Heart left ventricle (tissue), 16 donors: ENCODE results near the gene DNER. TPM values are rescaled to one million over a fixed set of nuclear protein-coding genes. Genes with fewer than 3 reads are reported as not detected.
"Not testable (repeated sequence)": the region's sequence is repeated elsewhere in the genome, so short reads cannot be mapped to it uniquely, and the experiment has no call there.

ENCODE experiments used
- ATAC-seq, 4 donors: fragments of 200-7000 bp; cut with Tn5 transposase; one replicate each; pipeline ENCODE4 v1.9.1; 2020 to 2022; ENCODE audit warnings: moderate library complexity in 4 of 4, mild to moderate bottlenecking in 3 of 4, moderate number of reproducible peaks in 1 of 4
- DNase-seq, 5 donors: peaks; one replicate each; pipeline ENCODE4 v3.0.0-alpha.2; 2020
- H3K27ac ChIP-seq, 12 donors: fragments of 200-600 bp; sonication (generic) in 4 of 12; one replicate each; pipeline versions ENCODE4 v1.5.0 to v1.8.0; 2016 to 2022; ENCODE audit warnings: mild to moderate bottlenecking in 2 of 12
- H3K27me3 ChIP-seq, 9 donors: fragments of 200-600 bp; sonication (generic) in 2 of 9; one replicate each; pipeline versions ENCODE4 v1.5.1 to v1.8.0; 2016 to 2022; ENCODE audit warnings: mild to moderate bottlenecking in 3 of 9
- H3K36me3 ChIP-seq, 9 donors: fragments of 200-600 bp; sonication (generic) in 2 of 9; one replicate each; pipeline versions ENCODE4 v1.5.0 to v1.8.0; 2018 to 2022; ENCODE audit warnings: mild to moderate bottlenecking in 2 of 9
- H3K4me1 ChIP-seq, 12 donors: fragments of 200-600 bp; sonication (generic) in 4 of 12; one replicate each; pipeline versions ENCODE4 v1.5.0 to v1.8.0; 2016 to 2022; ENCODE audit warnings: mild to moderate bottlenecking in 3 of 12
- H3K4me3 ChIP-seq, 12 donors: fragments of 200-600 bp; sonication (generic) in 4 of 12; one replicate each; pipeline versions ENCODE4 v1.5.0 to v1.8.0; 2017 to 2022; ENCODE audit warnings: mild to moderate bottlenecking in 9 of 12, moderate library complexity in 4 of 12
- H3K9me3 ChIP-seq, 12 donors: fragments of 200-600 bp; sonication (generic) in 4 of 12; one replicate each; pipeline versions ENCODE4 v1.5.0 to v1.8.0; 2016 to 2022; ENCODE audit warnings: mild to moderate bottlenecking in 1 of 12
- POLR2A ChIP-seq, 2 donors: fragments of 450-650 bp; IDR thresholded peaks; one replicate each; pipeline ENCODE4 v1.6.1; 2017; ENCODE audit warnings: antibody characterized with exemption in 2 of 2, mild to moderate bottlenecking in 2 of 2, moderate library complexity in 2 of 2
- WGBS, 4 donors: extraction: QIAGEN DNeasy Blood & Tissue Kit in 2 of 4; methylation state at CpG; one replicate each; pipeline versions ENCODE4 v1.1.5 to v1.1.7; 2013 to 2018; 5-methylcytosine and 5-hydroxymethylcytosine counted together
- intact Hi-C, 10 donors: fragments of 100-400 bp; cut with DNase I; formaldehyde crosslinking; loops; one replicate each; pipeline versions ENCODE4 v1.11.1 to v1.14.2; 2022
- polyA plus RNA-seq, 2 donors: library from polyadenylated mRNA; stranded (reverse); fragments of 200-250 nt; gene quantifications; one replicate each; pipeline ENCODE4 v1.2.3, GENCODE V29; 2013
- total RNA-seq, 9 donors: library from RNA; depleted of rRNA in 2 of 9; stranded (reverse); fragments of >200 nt in 2 of 9; fragmentation: NEBNext Ultra II Directional in 3 of 9; extraction: Animal tissue kit (Norgen Biotek cat#: 25700) in 3 of 9; gene quantifications; one replicate each; pipeline versions ENCODE4 v1.1.0 to v1.2.4, GENCODE V29; 2016 to 2023
- TF ChIP-seq, protein P1 (sequence below), 12 donors: fragments of 200-600 bp; sonication (generic) in 4 of 12; IDR thresholded peaks; one replicate each; pipeline versions ENCODE4 v1.5.0 to v1.8.0; 2018 to 2022; ENCODE audit warnings: antibody characterized with exemption in 12 of 12, mild to moderate bottlenecking in 5 of 12
- donor health status: ischemic (EF 13 %, LVEDD 7.1; RV severe dilation, severe dysfunction).
- donor health status: healthy with polysubstance abuse.
- donor health status: DM: no; HTN: yes; CAD: no.
- donor health status: DM: no; HTN: no; CAD: no.
- donor health status: ischemic (EF 25% LVEDD 6.9; RV normal size, moderate dysfunction).
- donor health status: ischemic (EF 25% LVEDD 5.7; RV mildly dilated, moderate dysfunction).
- donor health status: healthy.
- donor health status: DM: yes; HTN: yes; CAD: no.
- donor health status: ischemic (EF 35%, LVEDD 5.7; RV mildly dilated, moderate dysfunction).
- donor health status: nonischemic (EF 11% LVEDD 7.7; RV severe dilation, severe dysfunction).
- donor health status: DM: yes; HTN: yes; CAD: no.
- donor health status: PGD.
- donor health status: ischemic (EF 29% LVEDD 5.4; RV normal size, mild dysfunction).
- donor health status: nonischemic (EF 23%, LVEDD 6.1; RV moderate dilation, normal function).

The DNER gene
- total and polyA plus RNA-seq, 11 donors = 0.19 to 3.3 (median 0.82) TPM

GRCh38 chr2:229380101-229380625 lies 334.2 kb downstream of the DNER start:
- intact Hi-C loops = loop anchor here in 1 of 10 donors (1.0 kb wide), 1 partner anchor 8 kb away; no protein-coding TSS in a partner anchor
- Histone ChIP-seq H3K36me3 (no peaks in the 10 kb centered on the region), H3K27me3 (no peaks in the 10 kb centered on the region), H3K9me3 (peaks cover 0 to 19% (median 4%) of the 10 kb centered on the region in 12 donors), H3K4me1 (no peaks in the 10 kb centered on the region), H3K27ac (no peak overlapping the region), H3K4me3 (no peak overlapping the region)
- no peak for DNase-seq
- ATAC-seq = no peak
- WGBS, 4 donors = 86 to 89% (median 87%) methylated on average over 5 of the region's 5 CpGs
- TF ChIP-seq, protein P1, sequence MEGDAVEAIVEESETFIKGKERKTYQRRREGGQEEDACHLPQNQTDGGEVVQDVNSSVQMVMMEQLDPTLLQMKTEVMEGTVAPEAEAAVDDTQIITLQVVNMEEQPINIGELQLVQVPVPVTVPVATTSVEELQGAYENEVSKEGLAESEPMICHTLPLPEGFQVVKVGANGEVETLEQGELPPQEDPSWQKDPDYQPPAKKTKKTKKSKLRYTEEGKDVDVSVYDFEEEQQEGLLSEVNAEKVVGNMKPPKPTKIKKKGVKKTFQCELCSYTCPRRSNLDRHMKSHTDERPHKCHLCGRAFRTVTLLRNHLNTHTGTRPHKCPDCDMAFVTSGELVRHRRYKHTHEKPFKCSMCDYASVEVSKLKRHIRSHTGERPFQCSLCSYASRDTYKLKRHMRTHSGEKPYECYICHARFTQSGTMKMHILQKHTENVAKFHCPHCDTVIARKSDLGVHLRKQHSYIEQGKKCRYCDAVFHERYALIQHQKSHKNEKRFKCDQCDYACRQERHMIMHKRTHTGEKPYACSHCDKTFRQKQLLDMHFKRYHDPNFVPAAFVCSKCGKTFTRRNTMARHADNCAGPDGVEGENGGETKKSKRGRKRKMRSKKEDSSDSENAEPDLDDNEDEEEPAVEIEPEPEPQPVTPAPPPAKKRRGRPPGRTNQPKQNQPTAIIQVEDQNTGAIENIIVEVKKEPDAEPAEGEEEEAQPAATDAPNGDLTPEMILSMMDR (IDR thresholded peaks at IDR 0.05) = no peak
- no peak for TF ChIP-seq POLR2A (IDR thresholded peaks at IDR 0.05)

DNA sequence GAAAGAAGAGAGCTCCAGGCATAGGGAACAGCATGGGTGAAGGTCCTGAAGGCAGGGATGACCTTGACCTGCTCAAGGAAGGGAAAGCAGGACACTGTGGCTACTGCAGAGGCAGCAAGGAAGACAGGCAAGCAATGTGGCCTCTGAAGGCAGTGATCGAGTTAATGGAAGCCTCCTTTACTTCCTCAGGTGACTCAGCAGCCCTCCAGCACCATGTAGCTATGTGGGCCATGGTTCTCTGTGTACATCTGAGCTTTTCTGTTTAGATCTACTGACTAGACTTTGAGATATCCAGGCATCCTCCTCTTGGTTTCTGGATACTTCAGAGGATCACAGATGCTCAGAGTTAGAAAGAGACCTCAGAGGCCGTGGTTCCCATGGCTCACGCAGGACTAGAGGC lies 336.0 kb downstream of the DNER start:
- no peak for ATAC-seq
- Histone ChIP-seq H3K27ac (no peak overlapping the region), H3K4me1 (no peaks in the 10 kb centered on the region), H3K4me3 (no peak overlapping the region), H3K9me3 (peaks cover 0 to 10% (median under 1%) of the 10 kb centered on the region in 12 donors), H3K36me3 (no peaks in the 10 kb centered on the region), H3K27me3 (no peaks in the 10 kb centered on the region)
- DNase-seq = no peak
- no peak for TF ChIP-seq POLR2A (IDR thresholded peaks at IDR 0.05)
- TF ChIP-seq, protein P1 (IDR thresholded peaks at IDR 0.05) = no peak
- intact Hi-C loops = no loop called here
- WGBS, 4 donors = 69 to 85% (median 73%) methylated on average over 3 of the region's 3 CpGs

DNA sequence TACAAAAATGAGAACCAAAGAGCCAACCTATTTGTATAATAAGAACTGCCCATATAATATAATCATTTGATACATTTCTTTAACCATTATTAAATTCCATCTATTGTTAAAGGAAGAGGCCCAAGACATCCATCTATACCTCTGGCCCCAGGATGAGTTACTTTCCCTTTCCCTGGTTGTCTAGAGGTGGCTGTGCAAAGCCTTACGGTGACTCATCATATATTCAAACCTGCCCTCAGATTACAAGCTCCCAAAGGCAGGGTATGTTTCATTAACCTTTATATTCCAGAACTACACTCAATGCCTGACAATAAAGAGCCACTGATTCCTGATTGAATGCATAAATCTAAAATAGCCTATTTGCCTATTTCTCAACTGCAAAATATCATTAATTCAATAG lies 337.5 kb downstream of the DNER start:
- WGBS, 4 donors = 69 to 82% (median 76%) methylated on average over 1 of the region's 1 CpG
- no peak for ATAC-seq

GRCh38 chr2:229375251-229375650 lies 339.1 kb downstream of the DNER start:
- H3K9me3 ChIP-seq = no peaks in the 10 kb centered on the region
- H3K27me3 ChIP-seq = no peaks in the 10 kb centered on the region
- no peak overlapping the region for H3K27ac ChIP-seq
- intact Hi-C loops = no loop called here
- TF ChIP-seq, protein P1 (IDR thresholded peaks at IDR 0.05) = no peak
- no peak for TF ChIP-seq POLR2A (IDR thresholded peaks at IDR 0.05)
- DNase-seq (no peak), ATAC-seq (no peak)
- H3K36me3 ChIP-seq = no peaks in the 10 kb centered on the region
- H3K4me1 ChIP-seq = no peaks in the 10 kb centered on the region
- no peak overlapping the region for H3K4me3 ChIP-seq

More for the DNA sequence above, 337.5 kb downstream of the DNER start:
- TF ChIP-seq POLR2A (IDR thresholded peaks at IDR 0.05) = no peak
- TF ChIP-seq, protein P1 (IDR thresholded peaks at IDR 0.05) = no peak
- Histone ChIP-seq H3K9me3 (no peaks in the 10 kb centered on the region), H3K27ac (no peak overlapping the region), H3K4me1 (no peaks in the 10 kb centered on the region), H3K36me3 (no peaks in the 10 kb centered on the region), H3K27me3 (no peaks in the 10 kb centered on the region), H3K4me3 (no peak overlapping the region)
- intact Hi-C loops = no loop called here
- DNase-seq = no peak

DNA sequence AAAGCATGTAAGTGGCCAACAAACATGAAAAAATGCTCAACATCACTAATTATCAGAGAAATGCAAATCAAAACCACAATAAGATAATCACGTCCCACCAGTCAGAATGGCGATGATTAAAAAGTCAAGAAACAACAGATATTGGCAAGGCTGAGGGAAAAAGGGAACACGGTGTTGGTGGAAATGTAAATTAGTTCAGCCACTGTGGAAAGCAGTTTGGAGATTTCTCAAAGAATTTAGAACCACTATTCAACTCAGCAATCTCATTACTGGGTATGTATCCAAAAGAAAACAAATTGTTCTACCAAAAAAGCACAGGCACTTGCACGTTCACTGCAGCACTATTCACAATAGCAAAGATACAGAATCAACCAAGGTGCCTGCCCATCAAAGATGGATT lies 341.0 kb downstream of the DNER start:
- H3K4me1 ChIP-seq, H3K36me3 ChIP-seq, intact Hi-C loops, H3K27me3 ChIP-seq, ATAC-seq, DNase-seq, H3K27ac ChIP-seq, H3K4me3 ChIP-seq: not testable (repeated sequence)
- WGBS, 4 donors = 66 to 78% (median 76%) methylated on average over 4 of the region's 4 CpGs
- H3K9me3 ChIP-seq = peaks cover 0 to 12% (median 2%) of the 10 kb centered on the region in 12 donors
